Gastroesophageal sphincter (tissue), 3 donors: Measurements from ENCODE around the gene KIF2A.

Experiments used
- CTCF ChIP-seq, 4 experiments: fragments of 200-600 bp in 2 of 4; fragments of 450-650 bp in 2 of 4; sonication (generic) in 1 of 4; IDR thresholded peaks; one replicate each; pipeline ENCODE4 v1.5.1; 2017 to 2019; ENCODE audit warnings: antibody characterized with exemption in 4 of 4, mild to moderate bottlenecking in 2 of 4, moderate library complexity in 2 of 4
- EP300 ChIP-seq: sonication (generic); formaldehyde crosslinking; IDR thresholded peaks from one replicate; pipeline ENCODE4 v1.6.1; 2017; ENCODE audit warnings: antibody characterized with exemption, mild to moderate bottlenecking
- POLR2A ChIP-seq, 2 donors: fragments of 450-650 bp; IDR thresholded peaks; one replicate each; pipeline ENCODE4 v1.6.1; 2017; ENCODE audit warnings: antibody characterized with exemption in 2 of 2, mild to moderate bottlenecking in 2 of 2, moderate library complexity in 1 of 2
- POLR2AphosphoS5 ChIP-seq: sonication (generic); formaldehyde crosslinking; IDR thresholded peaks from one replicate; pipeline ENCODE4 v1.6.1; 2017; ENCODE audit warnings: antibody characterized with exemption

- TF ChIP-seq CTCF (IDR thresholded peaks at IDR 0.05), result no peak
- TF ChIP-seq POLR2AphosphoS5, result no peak
- TF ChIP-seq POLR2A (IDR thresholded peaks at IDR 0.05), result no peak
- no peak for TF ChIP-seq EP300
Observed at GRCh38 chr5:62346748-62347147, 40.7 kb downstream of the KIF2A start.
